Stimulated activated CD8-positive, alpha-beta memory T cell treated with anti-CD3 and anti-CD28 coated beads, Interleukin-2, amount 100 ng/mL, for 1 hour (primary cell): ENCODE data around the gene ITGB5.

ENCODE experiments used
- DNase-seq, 2 donors: peaks; one replicate each; pipeline ENCODE4 v3.0.0-alpha.2; 2020; ENCODE audit warnings: low read depth in 2 of 2

ITGB5 gene

GRCh38 chr3:124867511-124867910, 19.7 kb downstream of the ITGB5 start:
- no peak for DNase-seq

GRCh38 chr3:124862006-124862405, 25.2 kb downstream of the ITGB5 start:
- no peak for DNase-seq

DNA sequence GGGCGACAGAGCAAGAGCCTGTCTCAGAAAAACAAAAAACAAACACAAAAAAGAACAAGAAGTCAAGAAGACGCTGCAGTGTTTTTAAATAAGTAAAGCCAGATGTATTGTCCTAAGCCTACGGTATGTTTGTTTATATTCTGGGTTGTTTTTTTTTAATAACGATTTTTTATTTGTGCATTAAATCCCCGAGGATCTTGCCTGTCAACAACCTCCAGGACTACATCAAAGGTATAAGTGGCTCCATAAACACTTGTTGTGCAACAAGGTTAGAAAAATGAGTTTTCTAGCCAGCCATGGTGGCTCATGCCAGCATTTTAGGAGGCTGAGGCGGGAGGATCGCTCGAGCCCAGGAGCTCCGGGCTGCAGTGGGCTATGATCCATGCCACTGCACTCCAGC, 26.1 kb downstream of the ITGB5 start:
- no peak for DNase-seq

DNA sequence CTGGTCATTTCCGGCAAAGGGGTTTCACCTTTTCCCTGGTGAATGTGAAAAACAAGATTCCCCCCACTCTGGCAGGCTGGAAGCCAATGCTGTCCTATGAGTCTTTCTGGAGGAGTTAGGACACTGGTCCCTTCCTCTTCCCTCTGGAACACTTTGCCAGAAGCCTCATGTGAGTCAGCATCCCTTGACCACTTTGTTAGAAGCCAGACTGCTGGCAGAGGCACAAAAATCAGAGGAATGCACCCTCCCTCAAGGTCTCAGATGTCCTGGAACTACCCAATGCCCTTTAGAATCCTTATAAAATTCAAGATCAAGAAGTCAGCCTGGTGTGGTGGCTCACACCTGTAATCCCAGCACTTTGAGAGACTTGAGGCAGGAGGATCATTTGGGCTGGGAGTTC, 26.6 kb downstream of the ITGB5 start:
- DNase-seq, result no peak

DNA sequence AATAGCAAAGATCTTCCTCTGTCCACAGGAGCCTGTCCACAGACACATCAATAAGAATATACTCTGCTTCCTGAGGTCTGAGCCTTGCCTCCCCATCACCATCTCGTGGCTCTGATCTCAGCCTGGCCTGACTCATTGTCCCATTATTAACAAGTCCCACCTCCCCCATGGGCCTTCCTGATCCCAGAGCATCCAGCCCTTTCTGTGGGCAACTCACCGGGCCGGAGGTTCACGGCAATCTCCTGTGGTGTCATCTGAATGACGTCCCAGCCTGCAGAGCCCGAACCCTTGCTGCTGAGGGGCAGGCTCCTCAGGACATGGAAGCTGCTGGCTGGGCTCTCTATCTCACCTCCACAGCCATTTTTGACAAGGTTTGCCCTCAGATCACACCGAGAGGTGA, 28.1 kb downstream of the ITGB5 start:
- DNase-seq, result no peak

- no peak for DNase-seq
These were observed 28.9 kb downstream of the ITGB5 start for GRCh38 chr3:124858275-124858674.

GRCh38 chr3:124856677-124857076, 30.5 kb downstream of the ITGB5 start:
- DNase-seq, result no peak

DNA sequence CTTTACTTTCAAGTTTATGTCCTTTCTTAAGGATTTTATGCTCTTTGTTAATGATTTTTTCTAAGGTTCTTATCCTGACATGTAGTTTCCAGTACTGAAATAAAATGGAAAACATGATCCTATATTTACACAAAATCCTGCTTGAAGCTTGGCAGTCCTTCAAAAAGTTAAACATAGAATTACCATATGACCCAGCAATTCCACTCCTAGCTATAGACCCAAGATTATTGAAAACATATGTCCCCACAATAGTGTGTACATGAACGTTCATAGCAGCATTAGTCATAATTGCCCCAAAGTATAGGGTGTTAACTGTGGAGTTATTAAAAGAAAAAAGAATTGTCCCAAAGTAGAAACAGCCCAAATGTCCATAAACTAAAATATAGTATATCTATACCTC, 33.2 kb downstream of the ITGB5 start:
- no peak for DNase-seq

DNA sequence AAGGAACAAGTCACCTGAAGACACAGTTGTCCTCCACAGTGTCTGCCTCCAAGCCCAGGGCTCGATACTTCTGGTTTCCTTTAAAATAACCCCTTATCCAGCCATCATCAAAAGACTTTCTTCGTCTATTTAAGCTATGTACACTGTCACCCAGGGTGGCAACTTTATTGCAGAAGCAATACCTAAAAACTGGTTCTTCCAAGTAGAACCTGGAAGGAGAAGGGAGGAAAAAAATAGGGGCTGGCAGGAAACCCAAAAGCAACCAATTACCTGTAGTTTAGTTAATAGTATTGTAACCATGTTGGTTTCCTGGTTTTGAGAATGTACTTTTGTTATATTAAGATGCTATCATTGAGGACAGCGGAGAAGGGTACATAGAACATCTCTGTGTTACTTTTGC, 33.7 kb downstream of the ITGB5 start:
- no peak for DNase-seq

- no peak for DNase-seq
These were observed 35.3 kb downstream of the ITGB5 start for GRCh38 chr3:124851905-124852304.

- no peak for DNase-seq
These were observed 36.0 kb downstream of the ITGB5 start for GRCh38 chr3:124851136-124851535.

DNA sequence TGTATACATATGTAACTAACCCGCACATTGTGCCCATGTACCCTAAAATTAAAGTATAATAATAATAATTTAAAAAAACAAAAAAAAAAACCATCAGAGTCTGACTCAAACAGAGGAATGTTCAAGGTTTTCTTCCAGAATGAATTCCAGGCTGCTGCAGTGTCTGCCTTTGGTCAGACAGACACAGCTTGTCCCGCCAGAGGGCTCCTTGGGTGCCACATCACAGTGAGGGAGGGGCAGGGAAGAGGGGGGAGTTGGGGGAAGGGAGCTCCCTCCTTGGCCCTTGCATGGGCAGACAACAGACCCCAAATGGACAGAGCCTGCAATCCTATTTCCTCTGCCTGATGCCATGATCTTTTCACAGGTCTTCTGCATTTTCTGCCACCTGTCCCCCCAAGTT, 36.5 kb downstream of the ITGB5 start:
- no peak for DNase-seq

DNA sequence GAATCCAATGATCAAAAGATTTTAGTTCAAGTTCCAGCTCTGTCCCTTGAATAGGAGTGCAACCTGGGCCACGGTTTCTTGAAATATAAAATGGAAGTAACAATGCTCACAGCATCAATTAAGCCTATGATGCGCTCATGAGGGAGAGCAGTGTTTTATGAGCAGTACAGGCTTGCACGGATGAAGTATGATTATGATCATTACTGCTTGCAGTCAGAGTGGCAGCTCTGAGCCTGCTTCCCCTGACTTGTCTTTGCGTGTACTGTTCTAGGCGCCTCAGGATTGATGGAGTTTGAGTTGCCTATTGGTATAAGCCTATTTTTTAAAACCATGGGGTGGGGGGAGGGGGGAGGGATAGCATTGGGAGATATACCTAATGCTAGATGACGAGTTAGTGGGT, 37.0 kb downstream of the ITGB5 start:
- DNase-seq, result no peak

DNA sequence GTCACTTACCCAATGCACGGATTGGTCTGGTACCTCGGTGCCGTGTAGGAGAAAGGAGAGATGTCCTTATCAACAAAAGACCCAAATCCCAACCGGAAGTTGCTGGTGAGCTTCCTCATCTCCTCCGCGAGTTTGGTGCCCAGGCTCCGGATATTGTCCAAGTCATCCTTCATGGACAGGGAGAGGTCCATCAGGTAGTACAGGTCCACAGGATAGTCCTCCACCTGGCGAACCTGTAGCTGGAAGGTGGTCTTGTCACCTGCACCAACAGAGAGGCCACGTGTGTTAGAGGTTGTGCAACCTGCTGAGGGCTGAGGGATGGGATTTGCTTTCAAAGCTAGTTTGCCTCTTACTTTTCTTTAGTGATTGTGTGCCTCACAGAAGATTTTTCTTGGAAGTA, 38.9 kb downstream of the ITGB5 start:
- DNase-seq, result no peak

DNA sequence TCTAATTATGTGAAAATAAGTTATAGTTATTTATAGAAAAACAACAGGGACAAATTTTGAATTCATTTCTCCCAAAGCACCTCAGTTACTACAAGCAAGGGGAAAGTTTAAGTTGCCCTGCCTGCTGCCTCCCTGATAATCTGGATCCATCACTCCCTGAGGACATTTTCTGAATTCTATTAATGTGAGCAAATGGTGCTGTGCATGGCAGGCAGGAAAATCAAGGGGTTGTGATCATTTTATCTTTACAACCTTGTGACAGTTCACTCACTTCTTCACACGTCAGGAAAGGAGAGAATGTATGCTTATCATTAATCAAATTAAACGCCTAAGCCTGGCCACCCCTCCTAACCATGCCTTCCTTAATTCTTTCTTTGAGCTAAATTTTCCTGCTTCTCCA, 39.3 kb downstream of the ITGB5 start:
- no peak for DNase-seq

DNA sequence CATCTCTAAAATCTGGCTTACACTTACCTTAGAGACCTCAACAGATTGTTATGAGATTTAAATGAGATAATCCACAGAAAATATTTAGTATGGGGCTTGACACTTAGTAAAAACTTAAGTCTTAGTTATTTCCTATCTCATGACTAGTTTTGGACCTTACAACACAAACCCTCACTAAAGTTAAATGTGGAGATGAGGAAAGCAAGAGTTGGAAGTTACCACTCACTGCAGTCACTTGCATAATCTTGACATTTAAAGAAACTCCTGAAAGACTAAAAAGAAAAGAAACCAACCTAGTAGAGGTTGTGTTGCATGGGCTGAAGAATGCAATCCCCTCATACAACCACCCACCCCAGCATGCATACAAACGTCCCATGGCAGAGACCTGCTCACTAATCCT, 40.1 kb downstream of the ITGB5 start:
- no peak for DNase-seq

DNA sequence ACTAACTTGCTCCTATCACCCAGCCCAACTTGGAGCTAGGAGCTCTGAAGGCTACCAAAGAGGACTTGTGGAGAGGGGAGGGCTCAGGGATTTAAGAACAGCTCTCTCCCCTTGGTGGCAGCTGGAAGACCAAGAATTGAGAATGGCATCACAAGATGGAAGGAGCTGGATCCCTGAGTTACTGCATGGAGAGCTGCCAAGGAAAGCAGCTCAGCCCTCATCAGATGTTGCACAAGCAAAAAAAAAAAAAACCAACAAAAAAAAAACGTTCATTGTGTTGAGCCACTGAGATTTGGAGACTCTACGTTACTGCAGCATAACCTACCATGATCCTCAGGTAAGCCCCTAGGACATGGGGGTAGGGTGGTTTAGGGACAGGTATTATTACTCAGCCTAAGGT, 41.0 kb downstream of the ITGB5 start:
- DNase-seq, result no peak

DNA sequence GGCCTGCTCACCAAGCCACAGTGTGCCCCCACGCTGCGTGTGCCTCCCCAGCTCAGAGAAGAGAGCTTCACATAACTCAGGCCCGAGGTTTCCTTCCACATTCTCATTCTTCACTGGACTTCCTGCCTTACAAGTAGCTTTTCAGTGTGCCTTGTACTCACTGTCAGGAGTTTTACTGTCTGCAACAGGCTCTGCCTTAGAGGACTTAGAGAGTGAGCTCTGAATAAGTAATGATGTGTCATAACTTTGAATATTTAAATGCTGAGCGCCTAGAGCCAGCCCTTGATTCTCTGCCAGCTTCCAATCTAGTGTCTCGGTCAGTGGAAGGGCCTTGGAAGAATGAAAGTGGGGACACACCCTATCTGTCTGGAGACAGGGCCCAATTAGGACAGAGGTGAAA, 41.8 kb downstream of the ITGB5 start:
- no peak for DNase-seq

DNA sequence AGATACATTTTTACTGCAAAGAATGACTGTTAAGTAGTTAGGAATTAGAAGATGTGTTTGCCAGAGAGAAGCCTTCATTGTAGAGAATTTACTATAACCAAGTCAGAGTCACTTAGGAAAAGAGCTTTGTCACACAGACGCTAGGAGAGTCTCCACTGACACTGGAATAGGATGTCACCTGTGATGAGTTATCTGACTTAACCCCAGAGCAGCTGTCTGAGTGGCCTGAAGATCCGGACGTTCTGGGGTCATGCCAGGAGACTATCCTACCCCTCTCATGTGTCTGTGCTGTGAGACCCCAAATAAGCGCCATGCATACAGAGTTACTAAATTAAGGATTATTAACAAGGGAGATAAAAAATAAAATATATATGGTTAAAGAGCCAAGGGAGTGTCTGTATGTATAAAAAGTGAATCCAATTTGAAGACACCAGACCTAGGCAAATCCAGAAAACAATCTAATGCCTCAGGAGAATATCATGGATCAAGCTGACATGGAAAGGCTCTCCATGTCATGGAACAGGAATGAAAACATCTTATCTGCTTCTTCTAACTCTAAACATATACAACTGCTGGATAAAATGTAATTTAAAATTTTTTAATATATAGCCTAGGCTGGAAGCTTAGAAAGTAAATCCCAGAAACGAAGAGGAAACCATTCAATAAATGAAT, 43.5 kb downstream of the ITGB5 start:
- DNase-seq, result no peak

GRCh38 chr3:124843047-124843446, 44.1 kb downstream of the ITGB5 start:
- no peak for DNase-seq

DNA sequence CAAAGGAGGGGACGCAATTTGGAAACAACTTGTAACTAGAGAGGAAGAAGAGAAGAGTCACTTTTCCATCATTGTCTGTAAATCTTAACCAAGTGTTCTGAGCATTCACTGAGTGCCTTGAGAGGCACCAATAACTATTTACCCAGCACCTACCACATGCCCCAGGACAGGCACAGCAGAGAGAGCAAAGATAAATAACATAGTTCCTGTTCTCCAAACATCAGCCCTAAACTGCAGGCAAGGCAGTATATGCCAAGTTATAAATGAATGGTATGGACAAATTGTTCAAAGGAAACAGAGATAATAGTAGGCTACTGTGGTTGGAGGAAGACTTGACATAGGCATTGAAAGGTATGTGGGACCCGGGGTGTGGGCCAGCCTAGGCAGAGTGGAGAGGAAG, 45.6 kb downstream of the ITGB5 start:
- no peak for DNase-seq

- no peak for DNase-seq
These were observed 46.8 kb downstream of the ITGB5 start for GRCh38 chr3:124840331-124840730.

DNA sequence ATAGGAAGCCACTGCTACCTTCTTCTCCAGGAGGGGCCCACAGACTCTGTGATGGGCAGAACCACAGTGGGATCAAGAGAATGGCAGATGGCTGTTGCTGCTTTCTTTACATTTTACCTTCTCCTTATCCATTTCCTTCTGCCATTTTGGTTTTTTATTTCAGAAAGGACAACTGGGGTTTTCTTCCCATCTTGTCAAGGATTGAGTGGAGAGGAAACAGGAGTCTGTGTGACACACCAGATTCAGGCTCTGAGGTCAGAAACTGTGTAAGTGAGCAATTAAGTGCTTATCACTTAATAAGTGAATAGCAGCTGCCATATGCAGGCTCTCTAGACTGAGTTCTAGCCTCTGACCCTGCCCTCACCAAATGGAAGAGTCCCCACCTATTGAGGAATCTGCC, 47.3 kb downstream of the ITGB5 start:
- DNase-seq, result no peak

DNA sequence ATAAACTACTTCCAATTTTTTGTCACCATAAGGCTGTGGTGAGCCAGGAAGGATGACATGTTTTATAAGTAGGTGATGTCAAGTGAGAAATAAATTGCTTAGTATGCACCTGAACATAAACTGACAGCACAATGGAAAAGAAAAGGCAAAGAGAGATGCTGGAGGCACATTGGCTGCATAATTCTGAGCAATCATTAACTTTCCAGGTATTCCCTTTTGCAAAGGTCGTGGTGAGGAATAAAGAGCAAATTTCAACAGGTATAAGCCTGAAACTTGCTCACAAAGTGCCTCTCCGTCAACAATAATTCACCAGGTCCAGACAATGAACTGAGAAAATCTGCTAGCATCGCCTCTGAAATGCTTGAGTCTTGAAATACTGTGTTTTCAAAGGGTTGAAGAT, 48.2 kb downstream of the ITGB5 start:
- DNase-seq, result no peak
